HepG2 (cell line): ENCODE data around the gene TRPC4AP. TPM values are rescaled to one million over a fixed set of nuclear protein-coding genes. Genes with fewer than 3 reads are reported as not detected.
A peak's percentile ranks its signal among the peaks of the same experiment; 100 is the strongest.

Source experiments
- ARID4A ChIP-seq: sonication (generic); formaldehyde crosslinking; IDR thresholded peaks from 2 replicates; pipeline ENCODE4 v1.5.0; 2020; ENCODE audit warnings: mild to moderate bottlenecking, missing genetic modification reagents, borderline replicate concordance
- HNRNPLL ChIP-seq: fragments of 200-400 bp; formaldehyde crosslinking; IDR thresholded peaks from 2 replicates; pipeline ENCODE4 v1.6.1; 2017; ENCODE audit warnings: mild to moderate bottlenecking, low read depth, low read length; ENCODE audit not compliant: poor library complexity, severe bottlenecking
- MLX ChIP-seq: IDR thresholded peaks from 2 replicates; pipeline ENCODE4 v1.6.1; 2016
- RXRB ChIP-seq: IDR thresholded peaks from 2 replicates; pipeline ENCODE4 v1.6.1; 2016; ENCODE audit warnings: borderline replicate concordance, missing genetic modification reagents, missing compliant biosample characterization
- ZNF143 ChIP-seq: sonication (generic); formaldehyde crosslinking; IDR thresholded peaks from 2 replicates; pipeline ENCODE4 v1.4.0; 2020; ENCODE audit warnings: missing genetic modification reagents
- ZNF326 ChIP-seq: sonication (generic); formaldehyde crosslinking; IDR thresholded peaks from 2 replicates; pipeline ENCODE4 v1.4.0; 2020; ENCODE audit warnings: missing genetic modification reagents, borderline replicate concordance
- ZNF333 ChIP-seq: sonication (generic); formaldehyde crosslinking; IDR thresholded peaks from 2 replicates; pipeline ENCODE4 v1.4.0; 2020; ENCODE audit warnings: mild to moderate bottlenecking, missing genetic modification reagents, borderline replicate concordance
- ZNF407 ChIP-seq: sonication (generic); formaldehyde crosslinking; IDR thresholded peaks from one replicate; pipeline ENCODE4 v1.5.1; 2020; ENCODE audit warnings: mild to moderate bottlenecking, missing genetic modification reagents; ENCODE audit errors: not compliant biosample characterization
- ZNF484 ChIP-seq: sonication (generic); formaldehyde crosslinking; IDR thresholded peaks from 2 replicates; pipeline ENCODE4 v1.5.1; 2020; ENCODE audit warnings: mild to moderate bottlenecking, low read depth, missing genetic modification reagents, borderline replicate concordance
- ZNF546 ChIP-seq: sonication (generic); formaldehyde crosslinking; conservative IDR thresholded peaks from 2 replicates; pipeline ENCODE4 v1.8.1; 2023; ENCODE audit warnings: mild to moderate bottlenecking, missing genetic modification reagents
- ZNF597 ChIP-seq: sonication (generic); formaldehyde crosslinking; IDR thresholded peaks from 2 replicates; pipeline ENCODE4 v1.5.0; 2020; ENCODE audit warnings: missing genetic modification reagents
- ZNF784 ChIP-seq: sonication (generic); formaldehyde crosslinking; IDR thresholded peaks from 2 replicates; pipeline ENCODE4 v1.5.1; 2020; ENCODE audit warnings: missing genetic modification reagents, mild to moderate bottlenecking, borderline replicate concordance
- polyA plus RNA-seq, 8 experiments: library from polyadenylated mRNA; depleted of rRNA in 3 of 8; stranded (reverse) in 7 of 8; unstranded in 1 of 8; fragments of >200 nt; fragmentation: Illumina TruSeq in 4 of 8; extraction: Trizol in 4 of 8; gene quantifications; 2 replicates each; pipeline versions ENCODE4 v1.2.1 to v1.2.3, GENCODE V29; 2011 to 2016; ENCODE audit warnings: low read depth in 4 of 8, missing spikeins in 1 of 8, mixed read lengths in 1 of 8; ENCODE audit not compliant: insufficient read depth in 1 of 8
- total RNA-seq, 5 experiments: library from RNA; depleted of rRNA; stranded (reverse); fragments of >200 nt; fragmentation: Illumina TruSeq; extraction: Trizol; gene quantifications; 2 replicates each; pipeline ENCODE4 v1.2.3, GENCODE V29; 2016; ENCODE audit warnings: low read depth in 1 of 5

TRPC4AP gene
- total and polyA plus RNA-seq, 2 of the 13 experiments (the other 11 are each of a cell fraction or from before 2014, with no cell fraction given): 136 to 137 TPM

- TF ChIP-seq ZNF407 (CRISPR knock-in tag) (peak; percentile 99), ZNF333 (CRISPR knock-in tag) (peak; percentile 96), HNRNPLL (peak; percentile 96), ZNF784 (CRISPR knock-in tag) (peak; percentile 97), RXRB (CRISPR knock-in tag) (peak; percentile 87), MLX (CRISPR knock-in tag) (peak; percentile 75; the same call in 1 of the 2 replicates), ZNF484 (CRISPR knock-in tag) (no peak), ZNF143 (CRISPR knock-in tag) (0 out of 2 replicates have a peak, but pooled peaks have one; percentile 52), ZNF326 (CRISPR knock-in tag) (no peak), ZNF546 (CRISPR knock-in tag) (peak; percentile 99), ZNF597 (CRISPR knock-in tag) (no peak), ARID4A (CRISPR knock-in tag) (peak; percentile 97)
These were observed 137.2 kb downstream of the TRPC4AP start, which contains the start of the genes GSS and MYH7B (continued) for GRCh38 chr20:34955231-34956040.
